ENCODE results near the gene CLECL1. TPM values are rescaled to one million over a fixed set of nuclear protein-coding genes. Genes with fewer than 3 reads are reported as not detected.

CLECL1 gene
- total RNA-seq, 4 donors from 2014 or later: not detected

DNA sequence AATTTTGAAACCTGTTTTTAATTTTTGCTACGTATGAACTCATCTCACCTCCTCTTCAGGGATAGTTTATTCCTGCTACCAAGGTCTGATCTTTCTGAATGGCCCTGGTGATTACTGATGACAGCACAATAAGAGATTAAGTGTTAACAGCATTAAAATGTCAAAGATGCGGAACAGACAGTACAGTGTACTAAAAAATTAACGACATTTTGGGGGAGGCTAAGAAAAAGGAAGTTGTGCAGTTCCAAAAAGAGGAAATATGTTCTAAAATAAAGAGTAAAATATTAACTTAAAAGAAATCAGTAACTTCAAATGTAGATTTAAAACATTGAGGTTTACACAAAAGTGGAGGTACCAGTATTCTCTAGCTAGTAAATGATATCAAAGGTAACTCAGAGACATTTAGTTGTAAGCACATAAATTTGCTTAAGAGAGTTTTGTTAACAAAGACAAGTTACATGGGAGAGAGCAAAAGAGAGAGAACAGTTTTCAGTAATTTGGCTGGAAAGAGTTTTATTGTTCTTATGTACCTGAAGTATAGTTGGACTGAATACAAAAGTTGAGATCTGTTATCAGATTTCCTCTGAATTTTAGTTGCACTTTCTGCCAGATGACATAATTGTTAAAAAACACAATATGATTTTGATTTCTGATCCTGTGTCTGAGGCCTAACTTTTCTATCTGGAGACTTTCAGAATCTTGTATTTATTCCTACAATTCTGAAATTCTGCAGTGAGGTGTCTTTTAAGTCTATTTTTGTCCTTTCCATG lies 4.2 kb upstream of the CLECL1 start:
- no peak for DNase-seq
- Histone ChIP-seq H3K4me3 (no peak overlapping the region), H3K9me3 (no peaks in the 10 kb centered on the region), H3K4me1 (peaks cover 0 to 6% of the 10 kb centered on the region in 2 donors), H3K27me3 (no peaks in the 10 kb centered on the region), H3K36me3 (no peaks in the 10 kb centered on the region), H3K27ac (peak overlapping the region in 3 of 4 donors; percentile 62 to 65 (median 64))
- intact Hi-C loops (cut with DNase I; ENCODE audit: low total_unique reads) (no loop called here), in situ Hi-C loops (cut with MboI; ENCODE audit: low sequenced_read_pairs in 4 of 4) (no loop called here)
- TF ChIP-seq, protein P1, sequence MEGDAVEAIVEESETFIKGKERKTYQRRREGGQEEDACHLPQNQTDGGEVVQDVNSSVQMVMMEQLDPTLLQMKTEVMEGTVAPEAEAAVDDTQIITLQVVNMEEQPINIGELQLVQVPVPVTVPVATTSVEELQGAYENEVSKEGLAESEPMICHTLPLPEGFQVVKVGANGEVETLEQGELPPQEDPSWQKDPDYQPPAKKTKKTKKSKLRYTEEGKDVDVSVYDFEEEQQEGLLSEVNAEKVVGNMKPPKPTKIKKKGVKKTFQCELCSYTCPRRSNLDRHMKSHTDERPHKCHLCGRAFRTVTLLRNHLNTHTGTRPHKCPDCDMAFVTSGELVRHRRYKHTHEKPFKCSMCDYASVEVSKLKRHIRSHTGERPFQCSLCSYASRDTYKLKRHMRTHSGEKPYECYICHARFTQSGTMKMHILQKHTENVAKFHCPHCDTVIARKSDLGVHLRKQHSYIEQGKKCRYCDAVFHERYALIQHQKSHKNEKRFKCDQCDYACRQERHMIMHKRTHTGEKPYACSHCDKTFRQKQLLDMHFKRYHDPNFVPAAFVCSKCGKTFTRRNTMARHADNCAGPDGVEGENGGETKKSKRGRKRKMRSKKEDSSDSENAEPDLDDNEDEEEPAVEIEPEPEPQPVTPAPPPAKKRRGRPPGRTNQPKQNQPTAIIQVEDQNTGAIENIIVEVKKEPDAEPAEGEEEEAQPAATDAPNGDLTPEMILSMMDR (IDR thresholded peaks at IDR 0.05 in 4 of 5, conservative IDR thresholded peaks at IDR 0.05 in 1 of 5): no peak
- no peak for TF ChIP-seq POLR2A (IDR thresholded peaks at IDR 0.05)
- ATAC-seq: peak in 1 of 2 donors; percentile 36

DNA sequence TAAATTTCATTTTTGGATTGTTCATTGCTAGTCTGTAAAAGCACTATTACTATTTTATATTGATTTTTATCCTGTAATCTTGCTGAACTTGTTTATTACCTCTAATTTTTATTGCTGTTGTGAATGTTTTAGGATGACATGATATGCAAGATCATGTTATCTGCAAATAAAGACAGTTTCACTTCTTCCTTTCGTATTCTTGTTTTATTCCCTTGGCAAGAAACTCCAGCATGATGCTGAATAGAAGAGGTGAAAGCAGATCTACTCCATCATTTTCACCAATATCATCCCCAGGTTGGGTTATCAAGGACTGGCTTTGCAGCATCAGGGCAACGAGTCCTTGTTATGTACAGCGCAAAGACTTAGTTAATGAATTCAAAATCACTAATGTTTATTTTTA lies 2.7 kb upstream of the CLECL1 start:
- H3K27me3 ChIP-seq: no peaks in the 10 kb centered on the region
- in situ Hi-C loops (cut with MboI; ENCODE audit: low sequenced_read_pairs in 4 of 4): no loop called here

DNA sequence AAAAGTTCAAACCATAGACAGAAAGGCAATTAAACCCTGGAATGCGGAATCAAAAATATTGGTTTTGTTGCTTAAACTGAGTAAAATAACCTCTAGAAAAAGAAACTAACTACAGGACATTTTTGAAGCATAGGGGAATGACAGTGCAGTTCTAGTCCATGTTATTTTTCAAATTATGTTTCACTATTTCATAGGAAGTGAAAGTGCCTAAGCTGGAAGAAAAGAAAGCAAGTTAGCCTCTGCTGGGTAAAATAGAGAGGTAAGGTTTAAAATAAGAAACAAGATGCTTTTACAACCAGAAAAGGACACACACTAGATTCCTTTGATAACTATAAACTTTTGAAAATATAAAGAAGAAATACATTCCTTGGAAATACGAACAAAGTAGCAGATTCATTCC lies 1.1 kb downstream of the CLECL1 start:
- no peaks in the 10 kb centered on the region for H3K9me3 ChIP-seq
- DNase-seq (no peak), ATAC-seq (no peak)
- H3K36me3 ChIP-seq: no peaks in the 10 kb centered on the region
- H3K27me3 ChIP-seq: no peaks in the 10 kb centered on the region
- in situ Hi-C loops (cut with MboI; ENCODE audit: low sequenced_read_pairs in 4 of 4): no loop called here
- TF ChIP-seq POLR2A (IDR thresholded peaks at IDR 0.05): no peak
- TF ChIP-seq, protein P1 (IDR thresholded peaks at IDR 0.05 in 4 of 5, conservative IDR thresholded peaks at IDR 0.05 in 1 of 5): no peak
- intact Hi-C loops (cut with DNase I; ENCODE audit: low total_unique reads): no loop called here
- H3K27ac ChIP-seq: no peak overlapping the region
- no peak overlapping the region for H3K4me3 ChIP-seq
- no peaks in the 10 kb centered on the region for H3K4me1 ChIP-seq

More for the DNA sequence above, 2.7 kb upstream of the CLECL1 start:
- no peak overlapping the region for H3K27ac ChIP-seq
- DNase-seq (no peak), ATAC-seq (no peak)
- H3K4me3 ChIP-seq: no peak overlapping the region
- H3K36me3 ChIP-seq: no peaks in the 10 kb centered on the region
- H3K4me1 ChIP-seq: peaks cover 0 to 6% of the 10 kb centered on the region in 2 donors
- TF ChIP-seq, protein P1 (IDR thresholded peaks at IDR 0.05 in 4 of 5, conservative IDR thresholded peaks at IDR 0.05 in 1 of 5): no peak
- TF ChIP-seq POLR2A (IDR thresholded peaks at IDR 0.05): no peak
- intact Hi-C loops (cut with DNase I; ENCODE audit: low total_unique reads): no loop called here
- no peaks in the 10 kb centered on the region for H3K9me3 ChIP-seq

DNA sequence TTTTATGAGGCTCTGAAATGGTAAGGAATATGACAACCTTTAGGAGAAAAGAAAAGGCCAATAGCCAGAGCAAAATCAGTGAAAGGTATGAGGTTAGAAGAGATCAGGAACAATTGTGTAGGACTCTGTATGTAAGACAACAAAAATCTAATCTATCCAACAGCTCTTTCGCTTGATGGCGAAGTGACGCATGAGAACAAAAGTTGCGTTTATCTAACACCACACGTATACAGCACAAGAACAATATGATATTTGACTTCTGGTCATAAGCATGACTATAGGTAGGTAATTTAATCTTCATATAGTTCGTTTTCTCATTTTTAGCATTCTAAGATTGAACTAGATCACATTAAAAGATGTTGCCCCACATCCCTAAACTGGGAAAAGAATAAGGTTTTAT lies 1.5 kb downstream of the CLECL1 start:
- intact Hi-C loops (cut with DNase I; ENCODE audit: low total_unique reads): no loop called here
- H3K4me1 ChIP-seq: no peaks in the 10 kb centered on the region
- DNase-seq: no peak
- H3K27me3 ChIP-seq: no peaks in the 10 kb centered on the region
- no peak overlapping the region for H3K27ac ChIP-seq
- ATAC-seq: no peak
- in situ Hi-C loops (cut with MboI; ENCODE audit: low sequenced_read_pairs in 4 of 4): no loop called here
- TF ChIP-seq, protein P1 (IDR thresholded peaks at IDR 0.05 in 4 of 5, conservative IDR thresholded peaks at IDR 0.05 in 1 of 5): no peak
- TF ChIP-seq POLR2A (IDR thresholded peaks at IDR 0.05): no peak
- no peaks in the 10 kb centered on the region for H3K36me3 ChIP-seq
- H3K4me3 ChIP-seq: no peak overlapping the region
- H3K9me3 ChIP-seq: no peaks in the 10 kb centered on the region
